ENCODE data around the gene DROSHA. TPM values are rescaled to one million over a fixed set of nuclear protein-coding genes. Genes with fewer than 3 reads are reported as not detected.
"Not testable (repeated sequence)": the region's sequence is repeated elsewhere in the genome, so short reads cannot be mapped to it uniquely, and the experiment has no call there.

Gene DROSHA
- total and polyA plus RNA-seq, 5 donors, result 26.2 to 46.0 (median 30.5) TPM

DNA sequence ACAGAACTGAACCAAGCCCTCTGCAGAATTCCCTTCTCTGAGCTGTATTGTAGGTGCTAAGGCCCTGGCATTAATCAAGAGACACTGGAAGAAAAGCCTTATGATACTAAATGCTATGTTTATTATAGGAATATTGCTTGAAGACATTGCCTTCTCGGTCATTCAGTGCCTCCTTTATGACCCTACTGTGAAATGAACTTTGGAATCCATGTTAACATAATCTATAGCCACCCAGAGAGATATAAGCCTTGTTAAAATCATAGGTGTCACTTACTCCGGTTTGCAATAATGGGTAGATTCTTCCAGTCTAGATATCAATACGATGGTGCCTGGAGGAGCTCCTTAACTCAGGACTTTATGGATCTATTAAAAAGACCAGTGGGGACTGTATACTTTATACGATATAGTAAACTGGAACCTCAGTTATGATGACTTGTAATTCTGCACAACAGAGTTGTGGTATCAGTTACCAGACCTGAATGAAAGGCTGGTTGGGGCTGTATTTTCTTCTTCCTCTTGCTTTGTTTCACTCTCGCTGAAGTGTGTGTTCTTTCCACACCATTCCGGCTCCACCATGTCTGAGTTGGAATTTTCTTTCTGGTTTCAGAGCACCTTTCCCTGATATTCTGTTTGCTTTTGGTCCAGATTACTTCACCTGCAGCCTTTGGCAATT is 154.5 kb downstream of the DROSHA start:
- Histone ChIP-seq H3K27me3 (ENCODE audit: control insufficient read depth, insufficient read depth) (no peaks in the 10 kb centered on the region), H3K4me1 (ENCODE audit: control insufficient read depth, insufficient read depth, low read length) (no peaks in the 10 kb centered on the region), H3K27ac (ENCODE audit: low read length) (no peak overlapping the region), H3K9me3 (ENCODE audit: control insufficient read depth, low read length) (no peaks in the 10 kb centered on the region), H3K4me3 (ENCODE audit: low read length) (no peak overlapping the region)
- WGBS, result 88% methylated on average over 6 of the region's 6 CpGs
- ATAC-seq, result no peak
- DNase-seq, result no peak
- intact Hi-C loops (cut with DNase I), result no loop called here

DNA sequence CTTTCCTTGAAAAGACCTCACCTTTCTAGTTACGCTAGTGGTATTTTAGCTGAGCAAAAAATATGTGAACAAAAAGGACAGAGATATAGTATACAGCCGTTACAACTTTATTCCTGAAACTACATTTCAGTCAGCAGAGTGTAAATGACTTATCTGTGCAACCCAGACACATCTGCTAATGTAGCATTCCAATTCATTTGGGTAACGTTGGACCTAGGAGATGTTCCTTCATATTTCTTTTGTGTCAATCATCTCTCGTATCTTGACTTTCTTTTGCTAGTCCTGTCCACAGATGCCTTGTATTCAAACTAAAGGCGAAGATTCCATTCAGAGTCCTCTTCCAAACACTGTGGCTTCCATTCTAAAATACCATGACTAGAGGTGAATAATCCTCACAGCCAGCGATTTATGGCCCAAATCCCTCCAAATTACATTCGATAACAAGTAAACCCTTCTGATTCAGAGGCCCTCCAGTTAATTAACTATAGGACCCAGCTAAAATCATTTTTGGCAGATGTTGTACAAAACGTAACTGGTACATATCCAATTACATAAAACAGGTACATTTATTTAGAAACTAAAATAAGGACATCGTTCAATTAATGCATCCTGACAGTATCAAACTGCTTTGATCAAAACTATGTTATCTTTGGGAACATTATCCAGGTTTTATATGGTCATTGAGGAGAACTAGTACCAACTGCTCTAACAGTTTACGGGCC is 155.7 kb downstream of the DROSHA start:
- ATAC-seq (no peak), DNase-seq (no peak)
- no peak overlapping the region for H3K27ac ChIP-seq (ENCODE audit: low read length)
- no peaks in the 10 kb centered on the region for H3K9me3 ChIP-seq (ENCODE audit: control insufficient read depth, low read length)
- 91% methylated on average over 10 of the region's 10 CpGs for WGBS
- H3K4me3 ChIP-seq (ENCODE audit: low read length), result no peak overlapping the region
- no peaks in the 10 kb centered on the region for H3K4me1 ChIP-seq (ENCODE audit: control insufficient read depth, insufficient read depth, low read length)
- no peaks in the 10 kb centered on the region for H3K27me3 ChIP-seq (ENCODE audit: control insufficient read depth, insufficient read depth)
- intact Hi-C loops (cut with DNase I), result no loop called here

DNA sequence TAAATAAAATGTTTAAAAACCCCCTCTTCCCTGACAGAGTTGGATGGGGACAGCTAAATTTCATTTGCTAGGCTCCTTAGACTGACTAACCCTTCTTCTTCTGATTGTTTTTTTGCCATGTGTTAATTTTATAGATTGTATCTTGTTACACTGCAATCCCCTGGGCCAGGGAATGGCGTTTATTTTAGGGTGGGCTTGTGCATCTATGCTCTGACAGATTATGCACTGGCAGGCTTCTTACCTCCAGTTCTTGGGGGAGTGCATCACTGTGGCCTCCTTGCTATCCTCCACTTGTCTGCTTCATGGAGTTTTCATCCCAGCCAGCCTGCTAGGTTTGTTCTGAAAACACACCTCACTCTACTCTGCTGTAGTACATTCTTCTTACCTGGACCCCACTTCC is 159.8 kb downstream of the DROSHA start:
- WGBS, result 56% methylated on average over 1 of the region's 1 CpG

DNA sequence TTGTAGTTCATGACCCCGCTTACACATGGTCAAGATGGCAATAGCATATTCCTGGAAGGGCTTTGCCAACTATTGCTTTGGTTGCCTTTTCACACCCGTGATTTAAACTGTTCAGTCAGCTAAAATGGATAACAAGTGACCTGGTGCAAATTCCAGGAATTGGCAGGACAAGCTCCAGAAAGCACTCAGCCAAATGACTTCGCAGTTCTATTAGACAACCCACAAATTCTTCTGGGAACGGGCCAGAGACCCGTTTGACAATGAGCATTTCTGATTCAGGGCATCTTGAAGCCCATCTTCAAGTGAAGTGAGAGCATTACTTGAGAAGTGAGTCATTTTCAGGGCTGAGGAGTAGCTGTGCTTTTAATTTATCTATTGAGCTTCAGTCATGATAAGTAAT is 165.0 kb downstream of the DROSHA start:
- intact Hi-C loops (cut with DNase I), result no loop called here
- whole genome bisulfite sequencing, result 36% methylated on average over 5 of the region's 5 CpGs
- Histone ChIP-seq H3K4me3 (ENCODE audit: low read length) (no peak overlapping the region), H3K27me3 (ENCODE audit: control insufficient read depth, insufficient read depth) (no peaks in the 10 kb centered on the region), H3K9me3 (ENCODE audit: control insufficient read depth, low read length) (no peaks in the 10 kb centered on the region), H3K4me1 (ENCODE audit: control insufficient read depth, insufficient read depth, low read length) (no peaks in the 10 kb centered on the region), H3K27ac (ENCODE audit: low read length) (no peak overlapping the region)
- ATAC-seq, result no peak
- DNase-seq, result no peak

More for the DNA sequence above, 159.8 kb downstream of the DROSHA start:
- Histone ChIP-seq H3K4me1 (ENCODE audit: control insufficient read depth, insufficient read depth, low read length) (no peaks in the 10 kb centered on the region), H3K9me3 (ENCODE audit: control insufficient read depth, low read length) (no peaks in the 10 kb centered on the region), H3K27me3 (ENCODE audit: control insufficient read depth, insufficient read depth) (no peaks in the 10 kb centered on the region), H3K4me3 (ENCODE audit: low read length) (no peak overlapping the region), H3K27ac (ENCODE audit: low read length) (no peak overlapping the region)
- DNase-seq (no peak), ATAC-seq (no peak)
- intact Hi-C loops (cut with DNase I), result no loop called here

DNA sequence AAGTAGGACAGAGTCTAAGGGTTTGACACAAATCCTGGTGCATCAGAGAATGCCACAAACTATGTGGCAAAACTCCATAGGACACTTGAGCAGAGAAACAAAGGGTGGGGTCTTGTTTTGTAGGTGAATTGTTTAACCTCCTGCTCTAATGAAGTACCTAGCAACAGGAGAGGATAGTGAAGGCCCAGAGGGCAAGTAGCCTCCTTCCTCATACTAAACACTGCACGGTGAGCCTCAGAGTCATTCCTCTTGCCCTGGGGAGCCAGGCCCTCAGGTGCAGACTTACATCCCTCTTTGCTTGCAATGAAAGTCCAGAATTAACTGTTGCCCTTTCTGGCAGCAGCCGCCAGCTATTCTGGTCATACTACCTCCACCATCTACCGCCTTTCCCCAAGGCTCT is 166.1 kb downstream of the DROSHA start:
- Histone ChIP-seq H3K4me3 (ENCODE audit: low read length) (no peak overlapping the region), H3K4me1 (ENCODE audit: control insufficient read depth, insufficient read depth, low read length) (peaks cover 2% of the 10 kb centered on the region), H3K9me3 (ENCODE audit: control insufficient read depth, low read length) (no peaks in the 10 kb centered on the region), H3K27me3 (ENCODE audit: control insufficient read depth, insufficient read depth) (no peaks in the 10 kb centered on the region), H3K27ac (ENCODE audit: low read length) (no peak overlapping the region)
- no peak for DNase-seq
- intact Hi-C loops (cut with DNase I), result no loop called here
- ATAC-seq, result no peak
- WGBS, result 93% methylated on average over 3 of the region's 3 CpGs

DNA sequence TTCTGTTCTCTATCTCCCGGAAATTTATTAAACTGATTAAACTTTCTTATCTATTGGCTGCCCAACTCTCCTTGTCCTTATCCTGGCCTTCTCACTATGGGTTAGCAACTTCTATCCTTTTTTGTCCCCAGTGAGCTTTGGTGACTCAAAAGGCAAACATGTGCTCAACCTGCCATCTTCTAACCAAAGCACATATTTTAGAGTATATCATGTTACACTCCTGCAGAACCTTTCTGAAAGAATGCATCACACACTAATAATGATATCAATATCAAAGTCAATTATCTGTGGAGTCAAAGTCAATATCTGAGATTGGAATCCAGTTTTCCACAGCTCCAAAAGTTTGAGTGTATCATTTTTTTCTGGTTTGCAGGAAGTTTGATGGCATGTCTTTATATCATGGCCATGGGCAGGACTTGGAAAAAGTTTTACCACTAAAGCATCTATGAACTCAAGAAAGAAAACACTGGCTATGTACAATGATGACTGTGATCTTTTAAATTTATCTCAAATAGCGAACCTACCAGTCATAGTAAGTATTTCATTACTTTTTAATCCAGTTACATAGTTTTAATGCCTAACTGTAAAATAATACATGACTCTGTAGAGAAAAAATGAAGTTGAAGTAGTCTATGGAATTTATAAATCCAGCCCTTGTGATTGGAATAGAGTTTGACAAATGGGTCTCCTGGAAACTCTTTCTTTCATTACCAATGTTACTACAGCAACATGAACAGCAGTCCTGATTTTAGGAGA is 166.8 kb downstream of the DROSHA start:
- 74% methylated on average over 2 of the region's 2 CpGs for WGBS
- Histone ChIP-seq H3K4me3 (ENCODE audit: low read length) (no peak overlapping the region), H3K4me1 (ENCODE audit: control insufficient read depth, insufficient read depth, low read length) (peaks cover 2% of the 10 kb centered on the region), H3K27me3 (ENCODE audit: control insufficient read depth, insufficient read depth) (no peaks in the 10 kb centered on the region), H3K9me3 (ENCODE audit: control insufficient read depth, low read length) (no peaks in the 10 kb centered on the region), H3K27ac (ENCODE audit: low read length) (no peak overlapping the region)
- intact Hi-C loops (cut with DNase I), result no loop called here
- DNase-seq, result no peak
- no peak for ATAC-seq

DNA sequence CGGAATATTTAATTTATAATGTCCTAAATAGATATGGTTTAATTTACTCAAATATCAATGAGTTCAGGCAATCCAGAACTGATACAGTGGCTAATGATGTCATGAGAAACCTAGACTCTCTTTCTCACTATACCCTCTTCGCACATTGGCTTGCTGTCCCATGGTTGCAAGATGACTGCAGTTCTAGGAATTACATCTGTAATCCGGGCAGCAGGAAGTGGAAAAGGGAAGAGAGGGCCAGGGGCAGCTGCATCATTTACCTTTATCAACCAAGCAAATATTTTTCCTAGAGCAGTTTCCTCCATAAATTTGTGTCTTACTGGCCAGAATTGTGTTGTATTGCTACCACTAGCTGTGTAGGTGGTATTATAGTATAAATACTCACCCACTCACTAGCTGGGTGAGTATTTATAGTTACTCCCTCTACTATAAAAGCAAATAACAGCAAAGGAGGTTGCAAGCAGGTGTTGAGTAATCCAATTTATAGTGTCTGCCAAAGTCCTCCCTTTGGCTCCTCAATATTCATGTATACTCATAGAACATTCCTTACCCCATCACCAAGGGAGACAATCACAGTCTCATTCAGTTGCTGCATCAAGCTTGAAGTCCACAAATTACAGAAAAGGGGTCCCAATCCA is 168.8 kb downstream of the DROSHA start:
- H3K27me3 ChIP-seq (ENCODE audit: control insufficient read depth, insufficient read depth), result no peaks in the 10 kb centered on the region

DNA sequence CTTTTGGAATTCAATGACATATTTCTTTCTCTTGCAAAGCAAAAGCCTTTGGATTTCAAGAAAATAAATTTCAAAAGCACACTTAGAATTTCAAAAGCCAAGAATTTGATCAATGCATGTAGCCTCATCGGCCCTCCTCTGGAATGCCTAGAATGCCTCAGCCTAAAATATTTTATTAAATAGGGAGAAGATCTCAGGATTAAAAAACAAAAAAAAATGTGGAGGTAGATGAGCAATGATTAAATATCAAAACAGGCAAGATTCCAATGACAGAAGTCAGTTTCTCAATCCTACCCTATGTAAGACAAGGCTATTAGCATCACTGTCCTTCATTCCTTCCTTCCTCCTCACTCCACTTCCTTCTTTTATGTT is 169.4 kb downstream of the DROSHA start:
- 85% methylated on average over 1 of the region's 1 CpG for WGBS
- no peak overlapping the region for H3K4me3 ChIP-seq (ENCODE audit: low read length)

More for the DNA sequence above, 168.8 kb downstream of the DROSHA start:
- intact Hi-C loops (cut with DNase I), result no loop called here
- DNase-seq (no peak), ATAC-seq (no peak)
- H3K4me3 ChIP-seq (ENCODE audit: low read length), result no peak overlapping the region
- no peak overlapping the region for H3K27ac ChIP-seq (ENCODE audit: low read length)
- H3K4me1 ChIP-seq (ENCODE audit: control insufficient read depth, insufficient read depth, low read length), result peaks cover 2% of the 10 kb centered on the region
- 63% methylated on average over 3 of the region's 3 CpGs for WGBS
- no peaks in the 10 kb centered on the region for H3K9me3 ChIP-seq (ENCODE audit: control insufficient read depth, low read length)

DNA sequence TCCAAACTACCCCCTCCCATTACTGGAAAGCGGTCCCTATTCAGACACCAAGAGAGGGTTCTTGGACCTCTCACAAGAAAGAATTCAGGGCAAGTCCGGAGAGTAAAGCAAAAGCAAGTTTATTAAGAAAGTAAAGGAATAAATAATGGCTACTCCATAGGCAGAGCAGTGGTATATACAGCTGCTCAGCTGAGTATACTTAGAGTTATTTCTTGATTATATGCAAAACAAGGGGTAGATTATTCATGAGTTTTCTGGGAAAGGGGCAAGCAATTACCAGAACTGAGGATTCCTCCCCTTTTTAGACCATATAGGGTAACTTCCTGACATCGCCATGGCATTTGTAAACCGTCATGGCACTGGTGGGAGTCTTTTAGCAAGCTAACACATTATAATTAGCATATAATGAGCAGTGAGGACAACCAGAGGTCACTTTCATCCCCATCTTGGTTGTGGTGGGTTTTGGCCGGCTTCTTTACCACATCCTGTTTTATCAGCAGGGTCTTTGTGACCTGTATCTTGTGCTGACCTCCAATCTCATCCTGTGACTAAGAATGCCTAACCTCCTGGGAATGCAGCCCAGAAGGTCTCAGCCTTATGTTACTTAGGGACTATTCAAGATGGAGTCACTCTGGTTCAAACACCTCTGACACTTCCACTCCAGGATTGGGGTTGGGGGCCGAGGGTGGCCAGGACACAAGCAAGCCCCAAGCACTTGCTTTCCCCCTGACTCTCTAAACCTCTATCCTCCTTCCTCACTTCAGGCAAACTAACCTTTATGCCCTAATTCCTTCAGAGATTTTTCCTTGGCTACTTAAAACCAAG is 170.0 kb downstream of the DROSHA start:
- H3K4me1 ChIP-seq (ENCODE audit: control insufficient read depth, insufficient read depth, low read length); H3K27ac ChIP-seq (ENCODE audit: low read length); H3K9me3 ChIP-seq (ENCODE audit: control insufficient read depth, low read length); H3K4me3 ChIP-seq (ENCODE audit: low read length); DNase-seq; ATAC-seq; H3K27me3 ChIP-seq (ENCODE audit: control insufficient read depth, insufficient read depth); intact Hi-C loops (cut with DNase I): not testable (repeated sequence)
- WGBS, result 74% methylated on average over 6 of the region's 6 CpGs

More for the DNA sequence above, 169.4 kb downstream of the DROSHA start:
- no peak for ATAC-seq
- Histone ChIP-seq H3K9me3 (ENCODE audit: control insufficient read depth, low read length) (no peaks in the 10 kb centered on the region), H3K27ac (ENCODE audit: low read length) (no peak overlapping the region), H3K4me1 (ENCODE audit: control insufficient read depth, insufficient read depth, low read length) (peaks cover 2% of the 10 kb centered on the region), H3K27me3 (ENCODE audit: control insufficient read depth, insufficient read depth) (no peaks in the 10 kb centered on the region)
- DNase-seq, result no peak
- intact Hi-C loops (cut with DNase I), result no loop called here

DNA sequence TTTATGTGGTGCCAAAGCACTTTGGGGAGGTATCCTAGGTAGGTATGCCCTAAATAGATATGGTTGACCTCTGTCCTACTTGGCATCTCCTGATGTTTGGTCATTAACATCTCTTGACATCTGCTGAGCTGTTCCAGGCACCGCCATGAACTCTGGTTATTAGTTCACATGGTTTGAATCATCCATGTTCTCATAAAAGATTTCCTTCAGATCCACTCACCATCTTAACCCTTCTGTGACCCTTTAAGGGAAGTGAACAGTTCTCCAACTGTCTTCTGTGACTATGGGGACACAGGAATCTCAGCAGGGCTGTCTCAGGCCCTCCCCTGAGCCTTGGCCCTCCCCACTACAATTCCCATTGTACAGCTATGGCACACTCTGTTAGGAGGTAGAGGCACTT is 170.7 kb downstream of the DROSHA start:
- intact Hi-C loops (cut with DNase I), result no loop called here
- ATAC-seq (no peak), DNase-seq (no peak)
- Histone ChIP-seq H3K27ac (ENCODE audit: low read length) (no peak overlapping the region), H3K4me3 (ENCODE audit: low read length) (no peak overlapping the region), H3K4me1 (ENCODE audit: control insufficient read depth, insufficient read depth, low read length) (peaks cover 2% of the 10 kb centered on the region), H3K9me3 (ENCODE audit: control insufficient read depth, low read length) (no peaks in the 10 kb centered on the region), H3K27me3 (ENCODE audit: control insufficient read depth, insufficient read depth) (no peaks in the 10 kb centered on the region)
- 50% methylated on average over 1 of the region's 1 CpG for WGBS

Data from right cardiac atrium (tissue), 5 donors.